Renal pelvis (tissue), 4 donors: ENCODE measurements around the gene COL11A2. TPM values are rescaled to one million over a fixed set of nuclear protein-coding genes. Genes with fewer than 3 reads are reported as not detected.
A peak's percentile ranks its signal among the peaks of the same experiment; 100 is the strongest.

Experiments
- DNase-seq: peaks from one replicate; pipeline ENCODE4 v3.0.0-alpha.2; 2013
- polyA plus RNA-seq, 3 donors: library from polyadenylated mRNA; unstranded; fragments of 120-200 nt; gene quantifications; one replicate each; pipeline ENCODE4 v1.2.1, GENCODE V29; 2013; ENCODE audit not compliant: insufficient read length in 3 of 3

The COL11A2 gene
- polyA plus RNA-seq, 3 donors: 4.8 to 7.7 (median 5.8) TPM

- DNase-seq: no peak
Measured at GRCh38 chr6:33207552-33208090, 15.4 kb upstream of the COL11A2 start.

DNA sequence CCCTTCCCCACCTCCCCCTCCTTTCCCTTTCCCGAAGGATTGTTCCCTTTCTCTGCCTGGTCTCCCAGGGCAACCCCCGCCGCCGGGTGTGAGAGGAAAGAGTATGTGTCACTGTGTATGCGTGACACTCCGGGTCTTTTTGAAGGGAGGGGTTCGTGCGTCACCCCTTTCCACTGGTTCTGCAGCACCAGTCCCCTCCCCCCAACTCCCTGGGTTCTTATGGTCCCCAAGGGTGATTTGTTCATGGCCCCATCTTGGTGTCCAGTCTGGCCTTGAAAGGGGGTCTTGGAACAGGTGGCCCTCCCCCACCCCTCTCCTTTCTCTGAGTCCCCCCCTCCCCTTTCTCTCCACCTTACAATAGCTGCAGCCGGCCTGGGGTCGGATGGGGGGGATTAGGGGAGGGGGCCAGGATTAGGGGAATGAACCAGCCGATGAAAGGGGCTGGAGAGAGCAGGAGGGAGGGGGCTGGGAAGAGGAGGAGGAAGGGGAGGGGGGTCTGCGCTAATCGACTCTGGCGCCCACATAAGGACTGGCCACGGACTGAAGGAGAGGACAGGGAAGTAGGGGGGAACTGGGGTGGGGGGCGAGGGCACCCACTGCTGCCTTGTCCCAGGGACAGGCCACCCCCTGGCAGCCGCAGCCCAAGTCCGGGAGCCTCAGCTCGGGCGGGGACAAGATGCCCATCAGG lies 14.7 kb upstream of the COL11A2 start:
- no peak for DNase-seq

DNA sequence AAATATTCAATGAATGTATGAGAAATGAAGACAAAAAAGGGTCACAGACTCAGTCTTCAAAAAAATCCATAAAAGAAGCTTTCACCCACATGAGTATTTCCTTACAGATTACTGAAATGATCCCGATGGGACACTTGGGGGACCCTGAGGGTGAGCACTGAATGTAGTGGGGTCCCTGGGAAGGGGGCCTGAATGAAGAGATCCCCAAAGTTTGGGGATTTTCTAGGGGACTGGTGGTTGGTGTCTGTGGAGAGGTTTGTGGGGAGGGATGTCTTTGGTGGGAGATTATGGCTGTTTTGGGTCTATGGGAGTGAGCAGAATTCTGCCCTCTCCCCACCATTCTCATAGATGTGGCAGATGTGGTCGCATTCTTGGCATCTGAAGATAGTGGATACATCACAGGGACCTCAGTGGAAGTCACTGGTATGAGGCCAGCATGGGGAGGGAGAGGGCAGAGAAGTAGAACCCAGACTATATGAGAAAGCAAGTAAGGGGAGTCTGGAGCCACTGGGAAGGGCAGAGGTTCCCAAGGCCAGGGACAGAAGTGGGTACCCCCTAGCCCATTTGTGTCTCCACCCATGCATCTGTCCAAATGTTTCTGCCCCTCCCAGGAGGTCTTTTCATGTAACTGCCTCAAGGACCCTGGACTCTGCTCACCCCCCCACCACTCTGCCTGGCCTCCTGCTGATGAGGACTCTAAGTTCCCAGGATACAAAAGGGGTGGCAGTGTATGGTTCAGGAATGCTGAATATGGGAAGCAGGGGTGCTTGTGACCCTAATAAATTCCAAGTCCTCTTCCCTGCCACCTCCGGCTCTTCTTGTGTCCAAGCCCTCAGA lies 14.0 kb upstream of the COL11A2 start:
- DNase-seq: no peak

- no peak for DNase-seq
Measured at GRCh38 chr6:33205191-33206026, 13.1 kb upstream of the COL11A2 start.

DNA sequence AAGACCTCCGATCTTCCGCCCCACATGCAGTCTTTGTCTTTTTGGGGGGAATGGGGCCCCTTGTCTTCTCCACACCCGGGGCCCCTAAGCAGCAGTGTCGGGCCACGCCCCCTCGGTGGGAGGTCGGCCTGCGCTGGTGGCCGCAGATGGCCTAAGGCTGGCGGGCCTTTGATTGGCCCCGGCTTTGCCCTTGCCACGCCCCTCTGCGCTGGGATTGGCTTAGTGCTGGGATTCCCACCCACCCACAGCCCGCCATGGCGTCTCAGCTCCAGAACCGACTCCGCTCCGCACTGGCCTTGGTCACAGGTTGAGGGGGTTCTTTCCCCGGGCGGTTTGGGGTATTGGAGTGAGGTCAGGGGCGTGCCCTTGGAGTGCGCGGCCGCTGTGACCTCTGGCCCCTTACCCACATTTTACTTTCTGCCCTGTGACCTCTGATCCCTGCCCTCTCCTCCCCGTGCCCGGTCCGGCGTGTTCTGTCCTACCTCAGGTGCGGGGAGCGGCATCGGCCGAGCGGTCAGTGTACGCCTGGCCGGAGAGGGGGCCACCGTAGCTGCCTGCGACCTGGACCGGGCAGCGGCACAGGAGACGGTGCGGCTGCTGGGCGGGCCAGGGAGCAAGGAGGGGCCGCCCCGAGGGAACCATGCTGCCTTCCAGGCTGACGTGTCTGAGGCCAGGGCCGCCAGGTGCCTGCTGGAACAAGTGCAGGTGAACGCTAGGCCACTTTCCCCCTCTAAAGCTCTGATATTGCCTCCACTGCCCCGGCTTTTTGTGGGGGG lies 12.3 kb upstream of the COL11A2 start, which contains the start of gene HSD17B8:
Gene HSD17B8, plus strand, starts transcription at position 241 of the 776 bp plus-strand sequence. Its CDS starts 14 bp downstream, at position 255.
- peak; percentile 93 for DNase-seq

DNA sequence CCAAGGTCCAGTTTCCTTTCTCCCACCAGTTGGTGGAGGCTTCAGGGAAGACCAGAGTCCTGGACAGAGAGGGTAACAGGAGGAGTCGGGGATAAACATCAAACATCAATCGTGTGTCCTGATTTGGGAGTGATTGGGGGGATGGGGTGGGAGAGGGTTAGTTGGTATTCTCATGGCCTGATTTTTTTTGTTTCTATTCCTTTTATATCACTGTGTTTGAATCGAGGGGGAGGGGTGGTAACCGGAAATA lies 11.8 kb upstream of the COL11A2 start:
- no peak for DNase-seq

GRCh38 chr6:33203443-33204164 lies 11.3 kb upstream of the COL11A2 start:
- DNase-seq: no peak

GRCh38 chr6:33202799-33203198 lies 10.5 kb upstream of the COL11A2 start:
- DNase-seq: no peak

DNA sequence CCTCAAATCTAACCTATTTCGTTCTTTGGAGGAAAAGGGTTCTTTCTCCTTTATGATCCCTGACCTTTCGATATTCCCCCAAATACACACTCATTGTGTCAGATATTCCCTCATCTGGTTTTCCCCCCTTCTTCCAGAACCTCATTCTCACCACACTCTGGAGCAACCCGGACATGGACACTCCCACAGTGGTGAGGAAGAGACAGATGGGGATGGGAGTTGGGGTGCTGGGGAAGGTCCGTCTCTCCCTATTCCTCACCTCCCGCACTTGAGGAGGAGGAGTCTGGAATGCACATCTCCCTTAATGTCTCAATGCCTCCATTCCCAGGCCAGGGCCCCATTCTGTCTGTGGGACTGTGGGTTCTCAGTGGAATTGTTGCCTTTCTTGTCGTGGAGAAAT lies 9.7 kb upstream of the COL11A2 start:
- DNase-seq: no peak

DNA sequence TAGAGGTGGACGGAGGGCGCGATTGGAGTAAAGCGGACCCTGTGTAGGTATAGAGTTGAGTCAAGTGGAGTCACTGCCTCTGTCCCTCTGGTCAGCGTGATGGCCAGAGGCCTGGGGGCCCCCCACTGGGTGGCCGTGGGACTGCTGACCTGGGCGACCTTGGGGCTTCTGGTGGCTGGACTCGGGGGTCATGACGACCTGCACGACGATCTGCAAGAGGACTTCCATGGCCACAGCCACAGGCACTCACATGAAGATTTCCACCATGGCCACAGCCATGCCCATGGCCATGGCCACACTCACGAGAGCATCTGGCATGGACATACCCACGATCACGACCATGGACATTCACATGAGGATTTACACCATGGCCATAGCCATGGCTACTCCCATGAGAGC lies 8.9 kb upstream of the COL11A2 start:
- no peak for DNase-seq

GRCh38 chr6:33200219-33201146 lies 8.2 kb upstream of the COL11A2 start, which contains the start of the genes RXRB and SLC39A7:
Gene RXRB, minus strand, starts transcription at chr6:33200665. Its CDS starts 189 bp downstream, at chr6:33200476.
Gene SLC39A7, plus strand, starts transcription at chr6:33200867. Its CDS starts 379 bp downstream, at chr6:33201246.
- peak; percentile 100 for DNase-seq

DNA sequence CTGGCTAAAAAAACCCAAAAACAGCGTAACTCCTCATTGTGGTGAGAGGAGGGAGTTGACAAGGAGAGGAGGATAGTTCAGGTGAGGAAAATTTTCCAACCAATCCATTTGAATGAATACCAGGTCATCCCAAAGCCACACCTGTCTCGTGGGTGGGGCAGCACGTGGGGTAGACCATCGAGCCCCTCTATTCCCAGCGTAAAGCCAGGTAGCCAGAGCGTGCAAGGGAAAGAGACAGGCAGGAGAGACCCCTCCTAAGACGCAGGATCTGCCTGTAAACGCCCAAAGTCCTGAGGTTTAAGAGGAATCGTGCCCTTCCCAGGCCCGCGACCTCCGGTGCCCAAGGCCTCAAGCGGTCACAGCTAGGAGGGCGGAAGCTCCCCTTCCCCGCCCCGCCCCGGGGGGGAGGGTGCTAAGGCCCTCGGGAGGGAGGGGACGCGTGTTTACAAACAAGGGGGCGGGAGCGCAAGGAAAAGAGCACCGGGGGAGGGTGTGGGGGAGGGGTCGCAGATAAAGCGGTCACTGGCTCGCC lies 7.5 kb upstream of the COL11A2 start:
- no peak for DNase-seq

GRCh38 chr6:33198853-33199436 lies 6.7 kb upstream of the COL11A2 start:
- no peak for DNase-seq

GRCh38 chr6:33198159-33198852 lies 6.0 kb upstream of the COL11A2 start:
- DNase-seq: no peak

DNA sequence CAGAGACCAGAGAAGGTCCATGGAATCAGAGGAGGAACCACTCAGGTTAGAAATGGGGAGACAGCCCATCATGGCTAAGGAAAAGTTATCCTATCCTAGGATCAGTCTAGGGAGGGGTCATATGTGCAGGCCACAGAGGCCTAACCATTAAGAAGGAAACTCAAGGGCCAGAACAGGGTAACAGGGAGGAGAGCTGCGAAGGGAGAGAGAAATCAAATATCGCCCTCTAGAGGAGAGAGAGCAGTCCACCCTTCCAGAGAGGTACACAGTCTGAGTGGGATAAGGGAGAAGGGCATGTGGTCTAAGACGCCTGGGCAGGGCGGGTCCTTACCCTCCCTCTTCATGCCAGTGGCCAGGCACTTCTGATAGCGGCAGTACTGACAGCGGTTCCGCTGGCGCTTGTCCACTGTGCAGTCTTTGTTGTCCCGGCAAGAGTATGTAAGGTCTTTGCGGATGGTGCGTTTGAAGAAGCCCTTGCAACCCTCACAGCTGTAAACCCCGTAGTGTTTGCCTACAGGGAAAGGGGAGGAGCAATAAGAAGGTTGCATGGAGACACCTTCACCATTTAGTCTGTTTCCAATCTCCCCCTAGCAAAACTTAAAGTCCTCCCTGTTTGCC lies 5.3 kb upstream of the COL11A2 start:
- DNase-seq: no peak

GRCh38 chr6:33195304-33196165 lies 3.3 kb upstream of the COL11A2 start:
- DNase-seq: no peak
